Measurements from ENCODE around the gene MCM7. TPM values are rescaled to one million over a fixed set of nuclear protein-coding genes. Genes with fewer than 3 reads are reported as not detected.

Gene MCM7
- total RNA-seq, 1 donor from 2014 or later = 17.7 TPM

- DNase-seq (ENCODE audit: low spot score) (no peak), ATAC-seq (no peak)
Observed at GRCh38 chr7:100098913-100099312, 2.3 kb downstream of the MCM7 start.

GRCh38 chr7:100095704-100096103, 5.5 kb downstream of the MCM7 start:
- no peak for DNase-seq (ENCODE audit: low spot score)
- ATAC-seq = no peak

- no peak for ATAC-seq
- no peak for DNase-seq (ENCODE audit: low spot score)
Observed at GRCh38 chr7:100095289-100095688, 5.9 kb downstream of the MCM7 start.

GRCh38 chr7:100093925-100094486, 7.2 kb downstream of the MCM7 start:
- DNase-seq (ENCODE audit: low spot score) (no peak), ATAC-seq (no peak)

GRCh38 chr7:100093498-100093897, 7.7 kb downstream of the MCM7 start:
- peak; percentile 7 for ATAC-seq
- DNase-seq (ENCODE audit: low spot score) = no peak

GRCh38 chr7:100093054-100093453, 8.1 kb downstream of the MCM7 start:
- DNase-seq (ENCODE audit: low spot score) = no peak
- no peak for ATAC-seq

- DNase-seq (ENCODE audit: low spot score) = no peak
- ATAC-seq = no peak
Observed at GRCh38 chr7:100091411-100092181, 9.6 kb downstream of the MCM7 start.

- no peak for ATAC-seq
- no peak for DNase-seq (ENCODE audit: low spot score)
Observed at GRCh38 chr7:100090527-100091410, 10.4 kb downstream of the MCM7 start.

GRCh38 chr7:100089458-100090196, 11.6 kb downstream of the MCM7 start:
- ATAC-seq = no peak
- DNase-seq (ENCODE audit: low spot score) = no peak

GRCh38 chr7:100088621-100089457, 12.4 kb downstream of the MCM7 start, which contains the start of gene COPS6:
Gene COPS6, plus strand, starts transcription at chr7:100088969. Its CDS starts 22 bp downstream, at chr7:100088991.
- DNase-seq (ENCODE audit: low spot score) (peak; percentile 86), ATAC-seq (peak; percentile 89)

- no peak for DNase-seq (ENCODE audit: low spot score)
- peak; percentile 10 for ATAC-seq
Observed at GRCh38 chr7:100088095-100088620, 13.0 kb downstream of the MCM7 start.

- no peak for DNase-seq (ENCODE audit: low spot score)
- ATAC-seq = no peak
Observed at GRCh38 chr7:100087055-100087750, 14.0 kb downstream of the MCM7 start.

- no peak for ATAC-seq
Observed at GRCh38 chr7:100085515-100085914, 15.7 kb downstream of the MCM7 start.

GRCh38 chr7:100082978-100083377, 18.2 kb downstream of the MCM7 start:
- ATAC-seq = no peak
- no peak for DNase-seq (ENCODE audit: low spot score)

More at GRCh38 chr7:100085515-100085914, 15.7 kb downstream of the MCM7 start:
- DNase-seq (ENCODE audit: low spot score) = no peak

GRCh38 chr7:100081535-100082102, 19.6 kb downstream of the MCM7 start, which contains the start of gene ZNF3:
Gene ZNF3, minus strand, starts transcription at chr7:100081723. Its CDS starts 4,366 bp downstream, at chr7:100077357.
- peak; percentile 99 for DNase-seq (ENCODE audit: low spot score)
- peak; percentile 88 for ATAC-seq

- ATAC-seq (peak; percentile 55), DNase-seq (ENCODE audit: low spot score) (peak; percentile 71)
Observed at GRCh38 chr7:100080907-100081534, 20.2 kb downstream of the MCM7 start.

- DNase-seq (ENCODE audit: low spot score) (no peak), ATAC-seq (no peak)
Observed at GRCh38 chr7:100079024-100079560, 22.1 kb downstream of the MCM7 start.

GRCh38 chr7:100077205-100077604, 24.0 kb downstream of the MCM7 start:
- no peak for DNase-seq (ENCODE audit: low spot score)
- ATAC-seq = no peak
